Measurements from ENCODE around the gene POTEB2.
"Not testable (repeated sequence)": the region's sequence is repeated elsewhere in the genome, so short reads cannot be mapped to it uniquely, and the experiment has no call there.

GRCh38 chr15:20879916-20880315 lies 13.8 kb upstream of the POTEB2 start:
- TF ChIP-seq SIX5 (IDR thresholded peaks at IDR 0.05; ENCODE audit: low read depth, low read length, severe bottlenecking); CTCF (IDR thresholded peaks at IDR 0.05 in 2 of 3, conservative IDR thresholded peaks at IDR 0.05 in 1 of 3; ENCODE audit: control insufficient read depth in 2 of 3, extremely low read depth in 1 of 3, insufficient read depth in 1 of 3, low read depth in 3 of 3, low read length in 3 of 3); IRF3 (IDR thresholded peaks at IDR 0.05); POLR2A (IDR thresholded peaks at IDR 0.05; ENCODE audit: low read depth, low read length); TAF1 (IDR thresholded peaks at IDR 0.05; ENCODE audit: borderline replicate concordance, low read depth, low read length); TBL1XR1 (IDR thresholded peaks at IDR 0.05; ENCODE audit: low read depth, low read length); SREBF1 (IDR thresholded peaks at IDR 0.05; ENCODE audit: low read length); SMAD5 (IDR thresholded peaks at IDR 0.05; ENCODE audit: low read depth); JUND (IDR thresholded peaks at IDR 0.05; ENCODE audit: low read depth, low read length); ESRRA (IDR thresholded peaks at IDR 0.05; ENCODE audit: low read length); GABPA (IDR thresholded peaks at IDR 0.05; ENCODE audit: low read depth); PKNOX1 (IDR thresholded peaks at IDR 0.05): not testable (repeated sequence)
